Subcutaneous adipose tissue (tissue), 4 donors: ENCODE measurements around the gene RAD18. TPM values are rescaled to one million over a fixed set of nuclear protein-coding genes. Genes with fewer than 3 reads are reported as not detected.

Experiments used
- CTCF ChIP-seq: fragments of 450-650 bp; IDR thresholded peaks from one replicate; pipeline ENCODE4 v1.5.1; 2016; ENCODE audit warnings: low read depth, mild to moderate bottlenecking, control low read depth, antibody characterized with exemption, moderate library complexity
- total RNA-seq, 4 donors: library from RNA; depleted of rRNA; stranded (reverse); fragments of >200 nt; gene quantifications; one replicate each; pipeline ENCODE4 v1.1.0, GENCODE V29; 2016

Gene RAD18
- total RNA-seq, 4 donors from 2014 or later: 5.9 to 12.2 (median 9.9) TPM

DNA sequence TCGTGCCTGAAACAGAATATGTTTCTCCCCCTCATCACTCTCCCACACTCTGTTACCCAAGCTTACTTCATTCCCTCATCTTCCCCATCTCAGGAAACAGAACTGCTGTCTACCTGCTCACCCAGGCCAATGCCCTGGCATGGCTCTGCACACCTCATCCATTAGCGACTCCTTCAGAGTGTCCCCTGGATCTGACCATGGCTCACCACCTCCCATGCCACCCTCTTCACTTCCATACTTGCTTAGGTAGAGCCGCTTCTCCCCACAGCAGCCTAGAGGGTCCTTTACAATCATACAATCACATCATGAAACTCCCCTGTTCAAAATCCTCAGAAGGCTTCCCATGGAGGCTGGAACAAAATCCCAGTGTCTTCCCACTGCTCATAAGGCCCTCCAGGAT is 33.9 kb upstream of the RAD18 start:
- no peak for TF ChIP-seq CTCF

- TF ChIP-seq CTCF: no peak
Observed at GRCh38 chr3:8996681-8997121, 33.4 kb upstream of the RAD18 start.

DNA sequence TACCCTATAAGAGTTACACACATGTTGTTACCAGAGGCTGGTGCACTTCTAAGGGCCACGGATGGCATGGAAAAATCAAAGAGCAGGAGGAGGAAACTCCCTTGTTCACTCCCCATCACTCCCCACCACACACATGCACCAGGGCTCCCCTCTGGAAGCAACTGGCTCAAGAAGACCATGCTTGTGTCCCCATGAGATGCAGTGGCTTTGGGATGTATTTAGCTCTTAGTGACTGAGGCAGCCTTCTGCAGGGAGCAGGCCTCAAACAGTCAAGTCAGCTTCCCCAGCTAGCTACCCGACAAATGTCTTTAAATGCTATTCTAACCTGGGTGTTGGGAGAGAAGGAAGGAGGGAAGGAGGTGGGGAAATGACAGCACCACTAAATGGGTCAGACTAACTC is 32.9 kb upstream of the RAD18 start:
- TF ChIP-seq CTCF: no peak

- TF ChIP-seq CTCF: no peak
Observed at GRCh38 chr3:8994226-8994625, 31.0 kb upstream of the RAD18 start.

DNA sequence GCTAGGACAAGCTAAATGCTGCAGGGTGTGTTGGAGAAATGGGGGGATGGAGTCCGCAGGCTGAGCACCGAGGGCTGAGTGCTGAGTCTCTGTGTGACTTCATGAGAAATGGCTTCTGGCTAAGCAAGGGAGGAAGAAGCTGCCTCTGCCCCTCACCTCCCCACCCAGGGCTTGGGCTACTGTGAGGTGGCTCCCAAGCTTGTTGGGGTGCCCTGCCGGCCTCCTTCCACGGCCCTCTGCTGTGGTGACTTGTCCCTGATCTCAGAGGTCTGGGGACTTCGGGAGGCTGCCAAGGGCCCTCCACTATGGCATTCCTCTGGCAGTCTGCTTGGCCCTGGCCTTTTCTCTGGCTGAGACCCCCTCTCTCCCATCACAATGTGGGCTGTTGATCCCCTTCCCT is 30.1 kb upstream of the RAD18 start:
- no peak for TF ChIP-seq CTCF

GRCh38 chr3:8992854-8993253 is 29.6 kb upstream of the RAD18 start:
- TF ChIP-seq CTCF: no peak

DNA sequence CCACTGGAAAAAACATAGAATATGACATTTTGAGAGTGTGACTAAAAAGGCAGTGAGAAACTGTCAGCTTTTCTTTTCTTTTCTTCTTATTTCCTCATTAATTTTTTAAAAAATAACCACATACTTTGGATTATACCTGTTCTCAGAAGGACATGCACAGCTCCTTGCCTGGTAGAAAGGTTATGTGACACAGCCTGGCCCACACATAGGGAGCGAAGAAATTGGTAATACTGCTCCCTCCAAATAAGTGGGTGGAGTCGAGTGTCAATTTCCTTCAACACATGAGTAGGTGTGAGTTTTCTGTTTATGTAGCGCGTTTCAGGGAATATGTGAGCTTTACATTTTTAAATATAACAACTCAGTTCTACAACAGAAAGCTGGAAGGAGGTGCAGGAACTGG is 28.9 kb upstream of the RAD18 start:
- TF ChIP-seq CTCF: no peak
